ENCODE data around the gene E2F4. TPM values are rescaled to one million over a fixed set of nuclear protein-coding genes. Genes with fewer than 3 reads are reported as not detected.

The E2F4 gene
- total and polyA plus RNA-seq, 3 donors from 2014 or later, result 72.5 to 126 (median 110) TPM

- Histone ChIP-seq H3K27ac (no peak overlapping the region), H3K27me3 (no peaks in the 10 kb centered on the region), H3K4me3 (no peak overlapping the region), H3K9me3 (no peaks in the 10 kb centered on the region), H3K36me3 (ENCODE audit: low read depth, missing control alignments) (no peaks in the 10 kb centered on the region), H3K4me1 (peaks cover 42% of the 10 kb centered on the region)
- WGBS, 2 donors, result 70 to 75% methylated on average over 12 to 13 of the region's 13 CpGs
- intact Hi-C loops (cut with DNase I; ENCODE audit: low total_unique reads), result no loop called here
- DNase-seq, result no peak
- no peak for TF ChIP-seq POLR2A (IDR thresholded peaks at IDR 0.05)
- TF ChIP-seq, protein P1, sequence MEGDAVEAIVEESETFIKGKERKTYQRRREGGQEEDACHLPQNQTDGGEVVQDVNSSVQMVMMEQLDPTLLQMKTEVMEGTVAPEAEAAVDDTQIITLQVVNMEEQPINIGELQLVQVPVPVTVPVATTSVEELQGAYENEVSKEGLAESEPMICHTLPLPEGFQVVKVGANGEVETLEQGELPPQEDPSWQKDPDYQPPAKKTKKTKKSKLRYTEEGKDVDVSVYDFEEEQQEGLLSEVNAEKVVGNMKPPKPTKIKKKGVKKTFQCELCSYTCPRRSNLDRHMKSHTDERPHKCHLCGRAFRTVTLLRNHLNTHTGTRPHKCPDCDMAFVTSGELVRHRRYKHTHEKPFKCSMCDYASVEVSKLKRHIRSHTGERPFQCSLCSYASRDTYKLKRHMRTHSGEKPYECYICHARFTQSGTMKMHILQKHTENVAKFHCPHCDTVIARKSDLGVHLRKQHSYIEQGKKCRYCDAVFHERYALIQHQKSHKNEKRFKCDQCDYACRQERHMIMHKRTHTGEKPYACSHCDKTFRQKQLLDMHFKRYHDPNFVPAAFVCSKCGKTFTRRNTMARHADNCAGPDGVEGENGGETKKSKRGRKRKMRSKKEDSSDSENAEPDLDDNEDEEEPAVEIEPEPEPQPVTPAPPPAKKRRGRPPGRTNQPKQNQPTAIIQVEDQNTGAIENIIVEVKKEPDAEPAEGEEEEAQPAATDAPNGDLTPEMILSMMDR (IDR thresholded peaks at IDR 0.05), result no peak
Observed at GRCh38 chr16:67190448-67191399, 1.2 kb upstream of the E2F4 start.

DNA sequence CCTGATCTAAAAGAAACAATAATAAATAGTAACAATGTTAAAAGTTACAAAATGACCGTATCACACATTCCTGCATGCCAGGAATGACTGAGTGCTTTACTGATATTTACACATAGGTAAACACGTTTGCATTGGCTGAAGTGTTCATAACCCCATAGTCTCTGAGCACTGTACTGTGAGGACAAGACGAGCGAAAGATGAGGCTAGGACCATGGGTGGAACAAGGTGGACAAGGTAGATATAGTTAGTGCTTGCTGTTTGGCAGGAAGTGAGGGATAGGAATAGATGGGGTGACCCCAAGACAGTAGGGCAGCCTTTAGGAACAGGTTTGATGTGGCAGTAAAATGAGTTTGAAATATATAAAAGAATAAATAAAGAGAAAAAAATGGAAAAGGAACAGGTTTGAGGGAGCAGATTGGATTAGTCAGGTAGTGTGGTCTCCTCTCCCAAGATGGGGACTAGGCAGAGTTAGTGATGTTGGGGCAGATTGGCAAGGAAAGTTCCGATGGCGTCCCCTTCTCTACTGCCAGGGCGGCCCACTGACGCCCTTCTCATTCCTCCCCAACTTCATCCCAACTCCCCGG, 452 bp upstream of the E2F4 start:
- no peaks in the 10 kb centered on the region for H3K36me3 ChIP-seq (ENCODE audit: low read depth, missing control alignments)
- DNase-seq, result no peak
- no peak for TF ChIP-seq POLR2A (IDR thresholded peaks at IDR 0.05)
- TF ChIP-seq, protein P1 (IDR thresholded peaks at IDR 0.05), result no peak
- intact Hi-C loops (cut with DNase I; ENCODE audit: low total_unique reads), result no loop called here
- H3K4me1 ChIP-seq, result peaks cover 34% of the 10 kb centered on the region
- H3K9me3 ChIP-seq, result no peaks in the 10 kb centered on the region
- no peaks in the 10 kb centered on the region for H3K27me3 ChIP-seq
- no peak overlapping the region for H3K27ac ChIP-seq
- peak overlapping the region; percentile 96 to 99 for H3K4me3 ChIP-seq
- WGBS, 2 donors, result 23 to 25% methylated on average over 9 of the region's 9 CpGs

GRCh38 chr16:67192781-67193361, 916 bp downstream of the E2F4 start:
- intact Hi-C loops (cut with DNase I; ENCODE audit: low total_unique reads), result no loop called here
- Histone ChIP-seq H3K9me3 (no peaks in the 10 kb centered on the region), H3K27ac (peak overlapping the region; percentile 70 to 74), H3K4me3 (peak overlapping the region; percentile 96 to 99), H3K36me3 (ENCODE audit: low read depth, missing control alignments) (no peaks in the 10 kb centered on the region), H3K27me3 (no peaks in the 10 kb centered on the region), H3K4me1 (peaks cover 32% of the 10 kb centered on the region)
- TF ChIP-seq, protein P1 (IDR thresholded peaks at IDR 0.05), result no peak
- TF ChIP-seq POLR2A (IDR thresholded peaks at IDR 0.05), result no peak
- DNase-seq, result no peak
- 16 to 26% methylated on average over 17 of the region's 17 CpGs for WGBS, 2 donors

DNA sequence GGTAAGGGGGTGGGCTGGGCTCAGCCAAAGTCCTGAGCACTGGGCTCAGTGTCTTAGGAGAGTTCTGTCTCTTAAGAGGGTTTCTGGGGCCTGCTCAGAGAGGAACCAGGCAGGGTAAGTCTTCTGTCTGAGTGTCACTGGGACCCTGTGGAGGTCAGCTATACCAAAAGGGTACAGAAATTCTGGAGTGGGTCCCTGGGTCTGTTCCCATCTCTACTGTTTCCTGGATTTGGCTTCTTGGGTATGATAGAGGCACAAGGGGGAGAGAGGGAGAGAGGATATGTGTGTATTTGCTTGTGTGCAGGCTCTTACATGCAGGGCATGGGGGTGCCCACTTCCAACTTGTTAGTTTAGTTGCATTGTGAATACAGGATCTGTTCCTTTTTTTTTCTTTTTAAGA, 1.6 kb downstream of the E2F4 start:
- Histone ChIP-seq H3K9me3 (no peaks in the 10 kb centered on the region), H3K27ac (no peak overlapping the region), H3K4me3 (no peak overlapping the region), H3K27me3 (no peaks in the 10 kb centered on the region), H3K36me3 (ENCODE audit: low read depth, missing control alignments) (no peaks in the 10 kb centered on the region), H3K4me1 (peaks cover 39% of the 10 kb centered on the region)
- TF ChIP-seq, protein P1 (IDR thresholded peaks at IDR 0.05), result no peak
- no peak for TF ChIP-seq POLR2A (IDR thresholded peaks at IDR 0.05)
- intact Hi-C loops (cut with DNase I; ENCODE audit: low total_unique reads), result no loop called here
- no peak for DNase-seq

All from testis (tissue), 3 donors.